Spinal cord (tissue), 10 donors: ENCODE results near the gene MRPL44. TPM values are rescaled to one million over a fixed set of nuclear protein-coding genes. Genes with fewer than 3 reads are reported as not detected.
A peak's percentile ranks its signal among the peaks of the same experiment; 100 is the strongest.

ENCODE experiments used
- DNase-seq, 6 donors: peaks; one replicate each; pipeline versions ENCODE4 v3.0.0 to v3.0.0-alpha.2; 2013 to 2015; ENCODE audit warnings: low spot score in 6 of 6, low read depth in 4 of 6
- H3K27ac ChIP-seq: one replicate; pipeline ENCODE4 v1.5.1; 2013; ENCODE audit warnings: low read depth, low read length, control low read depth
- H3K27me3 ChIP-seq: one replicate; pipeline ENCODE4 v1.6.1; 2013; ENCODE audit warnings: low read length; ENCODE audit not compliant: control insufficient read depth, insufficient read depth
- H3K36me3 ChIP-seq: one replicate; pipeline ENCODE4 v1.6.1; 2013; ENCODE audit warnings: low read length; ENCODE audit not compliant: control insufficient read depth, insufficient read depth
- H3K4me1 ChIP-seq: one replicate; pipeline ENCODE4 v1.6.1; 2013; ENCODE audit warnings: low read length; ENCODE audit not compliant: control insufficient read depth, insufficient read depth
- H3K4me3 ChIP-seq: one replicate; pipeline ENCODE4 v1.5.1; 2013; ENCODE audit warnings: low read depth, low read length, control low read depth
- H3K9me3 ChIP-seq: one replicate; pipeline ENCODE4 v1.6.1; 2013; ENCODE audit warnings: low read length; ENCODE audit not compliant: control insufficient read depth, insufficient read depth
- WGBS: methylation state at CpG from one replicate; pipeline ENCODE4 v1.1.5; 2013; ENCODE audit warnings: missing lambda C conversion rate; ENCODE audit not compliant: insufficient coverage; 5-methylcytosine and 5-hydroxymethylcytosine counted together
- polyA plus RNA-seq, 2 donors: library from polyadenylated mRNA; unstranded; fragments of 120-200 nt; gene quantifications; one replicate each; pipeline ENCODE4 v1.2.1, GENCODE V29; 2013; ENCODE audit not compliant: insufficient read length in 2 of 2
- total RNA-seq, 2 donors: library from RNA; depleted of rRNA in 1 of 2; stranded (reverse); fragments of 120-200 nt in 1 of 2; fragments of >200 nt in 1 of 2; gene quantifications; one replicate each; pipeline versions ENCODE4 v1.2.3 to v1.2.4, GENCODE V29; 2013 to 2014
- donor health status: healthy.

MRPL44 gene
- total and polyA plus RNA-seq, 4 donors: 34.4 to 51.7 (median 40.3) TPM

DNA sequence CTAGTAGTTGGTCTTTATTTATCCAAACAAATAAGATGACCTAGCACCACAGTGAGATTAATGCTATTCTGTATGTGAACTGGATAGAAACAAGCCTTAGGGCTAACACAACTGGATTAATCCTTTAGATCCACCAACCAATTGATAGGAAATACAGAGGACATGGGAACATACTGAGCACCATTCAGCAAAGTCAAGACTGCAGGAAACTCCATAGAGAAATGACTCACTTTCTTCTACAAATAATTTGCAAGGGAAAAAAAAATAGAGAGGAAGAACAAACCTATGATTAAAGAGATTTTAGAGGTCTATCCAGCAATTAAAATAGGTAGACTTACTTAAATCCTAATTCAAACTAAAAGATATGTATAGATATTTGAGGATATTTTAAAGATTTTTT, 36.1 kb upstream of the MRPL44 start:
- Histone ChIP-seq H3K9me3 (no peaks in the 10 kb centered on the region), H3K36me3 (peaks cover 13% of the 10 kb centered on the region), H3K27me3 (no peaks in the 10 kb centered on the region), H3K4me1 (peaks cover 4% of the 10 kb centered on the region), H3K4me3 (no peak overlapping the region), H3K27ac (no peak overlapping the region)
- no peak for DNase-seq

DNA sequence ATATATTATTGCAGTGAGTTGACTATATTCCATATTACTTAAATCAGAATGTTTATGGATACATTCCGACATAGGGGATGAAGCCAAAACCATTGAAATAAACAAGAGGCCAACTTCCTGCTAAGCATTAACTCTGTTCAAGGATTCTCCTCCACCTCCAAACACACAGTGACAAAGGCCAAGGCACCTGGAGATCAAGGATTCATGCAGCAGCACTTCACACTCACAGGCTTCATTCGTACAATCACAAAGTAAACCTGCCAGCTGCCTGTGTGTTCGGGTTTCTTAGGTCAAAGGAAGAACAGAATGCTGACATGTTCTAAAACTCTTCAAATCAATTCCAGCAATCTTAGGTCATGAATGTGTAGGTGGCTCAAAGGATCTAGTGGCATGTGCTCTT, 35.0 kb upstream of the MRPL44 start:
- no peak overlapping the region for H3K27ac ChIP-seq
- no peak for DNase-seq
- H3K4me1 ChIP-seq: peaks cover 4% of the 10 kb centered on the region
- WGBS: 80% methylated on average over 1 of the region's 3 CpGs
- H3K9me3 ChIP-seq: no peaks in the 10 kb centered on the region
- no peak overlapping the region for H3K4me3 ChIP-seq
- H3K36me3 ChIP-seq: peaks cover 7% of the 10 kb centered on the region
- no peaks in the 10 kb centered on the region for H3K27me3 ChIP-seq

DNA sequence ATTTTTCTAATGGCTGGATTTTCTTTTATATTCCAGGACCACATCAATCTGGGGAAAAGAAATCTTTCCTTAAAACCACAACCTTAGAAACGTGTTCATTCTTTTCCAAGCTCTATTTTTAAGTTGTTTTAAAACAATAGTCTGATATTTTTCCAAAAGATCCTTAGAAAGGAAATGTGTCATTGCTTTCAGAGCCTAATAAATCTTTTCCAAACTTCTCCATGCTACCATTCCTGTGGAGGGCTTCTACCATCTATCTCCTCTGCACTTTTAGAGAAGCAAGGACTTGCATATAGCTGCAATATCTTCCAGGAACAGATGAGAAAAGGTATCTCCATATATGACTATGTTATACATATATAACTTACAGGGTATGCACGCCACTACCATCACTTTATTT, 33.3 kb upstream of the MRPL44 start:
- Histone ChIP-seq H3K36me3 (peaks cover 2% of the 10 kb centered on the region), H3K9me3 (no peaks in the 10 kb centered on the region), H3K27me3 (no peaks in the 10 kb centered on the region), H3K4me3 (no peak overlapping the region), H3K27ac (no peak overlapping the region), H3K4me1 (no peaks in the 10 kb centered on the region)
- DNase-seq: no peak
- no CpG with 5 or more reads among the region's 2 CpGs for WGBS

- H3K27ac ChIP-seq: no peak overlapping the region
- peaks cover under 1% of the 10 kb centered on the region for H3K4me1 ChIP-seq
- H3K9me3 ChIP-seq: no peaks in the 10 kb centered on the region
- peaks cover 1% of the 10 kb centered on the region for H3K36me3 ChIP-seq
- no peaks in the 10 kb centered on the region for H3K27me3 ChIP-seq
- no peak for DNase-seq
- WGBS: 100% methylated on average over 2 of the region's 3 CpGs
- no peak overlapping the region for H3K4me3 ChIP-seq
These were observed 32.2 kb upstream of the MRPL44 start for GRCh38 chr2:223925106-223925505.

GRCh38 chr2:223928113-223929006, 28.9 kb upstream of the MRPL44 start:
- Histone ChIP-seq H3K9me3 (no peaks in the 10 kb centered on the region), H3K4me1 (peaks cover 11% of the 10 kb centered on the region), H3K27ac (no peak overlapping the region), H3K27me3 (no peaks in the 10 kb centered on the region), H3K4me3 (no peak overlapping the region), H3K36me3 (no peaks in the 10 kb centered on the region)
- WGBS: 97% methylated on average over 5 of the region's 7 CpGs
- no peak for DNase-seq

DNA sequence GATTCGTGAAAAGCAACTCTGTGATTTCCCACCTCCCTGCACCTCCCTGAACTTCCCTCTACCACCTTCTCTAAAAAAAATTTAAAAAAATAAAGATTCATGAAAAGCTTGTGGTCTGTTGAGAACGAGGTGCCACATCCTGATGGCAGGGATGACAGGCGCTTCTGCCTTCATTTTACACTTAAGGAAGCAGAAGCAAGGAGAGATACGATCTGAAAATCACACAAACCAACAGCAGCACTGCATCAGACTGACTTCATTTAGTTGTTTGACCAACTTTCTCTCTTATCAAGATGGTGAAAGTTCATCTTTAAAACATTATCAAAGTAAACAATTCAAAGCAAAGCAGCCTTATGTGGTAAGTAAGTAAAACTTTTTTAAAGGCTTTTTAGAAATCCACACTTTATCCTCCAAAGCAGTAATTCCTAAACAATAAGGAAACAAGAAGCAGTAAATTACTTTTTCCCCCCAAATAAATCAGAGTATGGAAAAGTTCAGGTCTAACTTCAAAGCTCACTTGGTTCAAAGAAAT, 27.6 kb upstream of the MRPL44 start:
- Histone ChIP-seq H3K4me3 (no peak overlapping the region), H3K27me3 (no peaks in the 10 kb centered on the region), H3K36me3 (no peaks in the 10 kb centered on the region), H3K9me3 (no peaks in the 10 kb centered on the region), H3K4me1 (peaks cover 14% of the 10 kb centered on the region), H3K27ac (no peak overlapping the region)
- no CpG with 5 or more reads among the region's 4 CpGs for WGBS
- DNase-seq: no peak

DNA sequence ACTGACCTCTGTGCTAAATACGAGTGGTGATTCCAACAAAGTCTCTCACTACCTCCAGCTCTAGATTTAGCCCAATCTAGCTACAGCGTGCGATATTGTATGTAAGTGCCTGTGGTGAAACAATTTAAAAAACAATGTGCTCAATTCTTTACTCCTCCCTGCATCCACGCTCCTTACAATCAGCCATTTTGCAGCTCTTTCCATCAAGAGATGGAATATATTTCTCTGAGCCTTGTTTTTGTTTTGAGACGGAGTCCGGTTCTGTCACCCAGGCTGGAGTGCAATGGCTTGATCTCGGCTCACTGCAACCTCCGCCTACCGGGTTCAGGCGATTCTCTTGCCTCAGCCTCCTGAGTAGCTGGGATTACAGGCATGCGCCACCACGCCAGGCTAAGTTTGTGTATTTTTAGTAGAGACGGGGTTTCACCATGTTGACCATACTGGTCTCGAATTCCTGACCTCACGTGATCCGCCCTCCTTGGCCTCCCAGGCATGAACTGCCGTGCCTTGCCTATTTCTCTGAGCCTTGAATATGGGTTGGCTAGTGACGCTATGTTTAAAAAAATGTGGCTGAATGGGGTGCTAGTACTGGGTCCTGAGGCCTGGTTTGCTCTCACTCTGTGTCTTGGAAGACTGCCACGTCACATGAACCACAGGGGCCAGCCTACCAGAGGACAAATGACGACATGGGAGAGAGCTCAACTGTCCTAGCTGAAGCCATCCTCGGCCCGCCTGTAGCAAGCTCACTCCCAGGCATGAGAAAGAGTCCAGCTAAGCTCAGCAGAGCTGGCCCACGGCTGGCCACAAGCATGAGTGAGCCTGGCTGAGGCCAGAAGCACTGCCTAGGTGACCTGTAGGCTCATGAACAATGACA, 26.9 kb upstream of the MRPL44 start:
- peak in 2 of 6 donors; percentile 35 to 37 for DNase-seq
- H3K4me3 ChIP-seq: no peak overlapping the region
- no peaks in the 10 kb centered on the region for H3K9me3 ChIP-seq
- 87% methylated on average over 18 of the region's 23 CpGs for WGBS
- no peak overlapping the region for H3K27ac ChIP-seq
- H3K27me3 ChIP-seq: no peaks in the 10 kb centered on the region
- H3K4me1 ChIP-seq: peaks cover 14% of the 10 kb centered on the region
- H3K36me3 ChIP-seq: no peaks in the 10 kb centered on the region

GRCh38 chr2:223932816-223933800, 24.2 kb upstream of the MRPL44 start:
- H3K36me3 ChIP-seq: no peaks in the 10 kb centered on the region
- peak in 2 of 6 donors; percentile 74 for DNase-seq
- H3K9me3 ChIP-seq: no peaks in the 10 kb centered on the region
- no peak overlapping the region for H3K27ac ChIP-seq
- 63% methylated on average over 1 of the region's 6 CpGs for WGBS
- no peak overlapping the region for H3K4me3 ChIP-seq
- peaks cover 14% of the 10 kb centered on the region for H3K4me1 ChIP-seq
- H3K27me3 ChIP-seq: no peaks in the 10 kb centered on the region

DNA sequence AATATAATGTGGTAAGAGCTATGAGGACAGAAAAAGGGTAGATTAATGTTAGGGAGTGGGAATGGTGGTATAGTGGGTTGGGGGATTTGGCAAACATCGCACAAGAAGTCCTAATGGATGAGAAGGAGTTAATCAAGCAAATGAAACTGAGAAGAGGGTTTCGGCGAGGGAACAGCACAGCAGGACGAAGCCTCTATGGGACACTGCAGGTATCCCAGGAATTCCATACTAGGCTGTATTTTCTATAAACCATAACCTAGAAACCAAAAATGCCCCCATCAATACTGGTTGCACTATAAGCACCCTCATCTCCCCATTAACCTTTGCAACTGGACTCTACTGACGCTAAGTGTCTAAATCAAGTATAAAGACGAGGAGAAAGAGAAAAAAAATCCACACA, 22.4 kb upstream of the MRPL44 start:
- Histone ChIP-seq H3K4me3 (no peak overlapping the region), H3K27ac (no peak overlapping the region), H3K9me3 (no peaks in the 10 kb centered on the region), H3K36me3 (no peaks in the 10 kb centered on the region), H3K27me3 (no peaks in the 10 kb centered on the region), H3K4me1 (peaks cover 14% of the 10 kb centered on the region)
- WGBS: 89% methylated on average over 1 of the region's 6 CpGs
- DNase-seq: no peak
